ENCODE data around the gene TNN. TPM values are rescaled to one million over a fixed set of nuclear protein-coding genes. Genes with fewer than 3 reads are reported as not detected.

TNN gene
- total and polyA plus RNA-seq, 2 experiments from 2014 or later, result 0.18 to 0.31 TPM

DNA sequence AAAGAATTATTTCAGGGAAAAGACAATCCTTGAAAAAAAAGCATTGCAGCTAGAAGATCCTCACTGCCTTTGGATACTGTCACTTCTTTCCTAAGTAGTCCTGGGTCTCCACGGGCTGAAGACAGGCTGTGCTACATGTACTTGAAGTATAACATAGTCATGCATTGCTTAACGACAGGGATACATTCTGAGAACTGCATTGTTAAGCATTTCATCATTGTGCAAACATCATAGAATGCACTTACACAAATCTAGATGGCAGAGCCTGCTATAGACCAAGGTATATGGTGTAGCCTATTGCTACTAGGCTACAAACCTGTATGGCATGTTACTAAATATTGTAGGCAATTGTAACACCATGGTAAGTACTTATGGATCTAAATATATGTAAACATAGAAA, 70.9 kb downstream of the TNN start:
- TF ChIP-seq JUNB (IDR thresholded peaks at IDR 0.05; ENCODE audit: unreplicated experiment), result no peak
- no peak for TF ChIP-seq EZH2 (IDR thresholded peaks at IDR 0.05; ENCODE audit: low read depth, unreplicated experiment)
- no peak for TF ChIP-seq ZNF114 (CRISPR knock-in tag; IDR thresholded peaks at IDR 0.05)
- TF ChIP-seq, protein P1, sequence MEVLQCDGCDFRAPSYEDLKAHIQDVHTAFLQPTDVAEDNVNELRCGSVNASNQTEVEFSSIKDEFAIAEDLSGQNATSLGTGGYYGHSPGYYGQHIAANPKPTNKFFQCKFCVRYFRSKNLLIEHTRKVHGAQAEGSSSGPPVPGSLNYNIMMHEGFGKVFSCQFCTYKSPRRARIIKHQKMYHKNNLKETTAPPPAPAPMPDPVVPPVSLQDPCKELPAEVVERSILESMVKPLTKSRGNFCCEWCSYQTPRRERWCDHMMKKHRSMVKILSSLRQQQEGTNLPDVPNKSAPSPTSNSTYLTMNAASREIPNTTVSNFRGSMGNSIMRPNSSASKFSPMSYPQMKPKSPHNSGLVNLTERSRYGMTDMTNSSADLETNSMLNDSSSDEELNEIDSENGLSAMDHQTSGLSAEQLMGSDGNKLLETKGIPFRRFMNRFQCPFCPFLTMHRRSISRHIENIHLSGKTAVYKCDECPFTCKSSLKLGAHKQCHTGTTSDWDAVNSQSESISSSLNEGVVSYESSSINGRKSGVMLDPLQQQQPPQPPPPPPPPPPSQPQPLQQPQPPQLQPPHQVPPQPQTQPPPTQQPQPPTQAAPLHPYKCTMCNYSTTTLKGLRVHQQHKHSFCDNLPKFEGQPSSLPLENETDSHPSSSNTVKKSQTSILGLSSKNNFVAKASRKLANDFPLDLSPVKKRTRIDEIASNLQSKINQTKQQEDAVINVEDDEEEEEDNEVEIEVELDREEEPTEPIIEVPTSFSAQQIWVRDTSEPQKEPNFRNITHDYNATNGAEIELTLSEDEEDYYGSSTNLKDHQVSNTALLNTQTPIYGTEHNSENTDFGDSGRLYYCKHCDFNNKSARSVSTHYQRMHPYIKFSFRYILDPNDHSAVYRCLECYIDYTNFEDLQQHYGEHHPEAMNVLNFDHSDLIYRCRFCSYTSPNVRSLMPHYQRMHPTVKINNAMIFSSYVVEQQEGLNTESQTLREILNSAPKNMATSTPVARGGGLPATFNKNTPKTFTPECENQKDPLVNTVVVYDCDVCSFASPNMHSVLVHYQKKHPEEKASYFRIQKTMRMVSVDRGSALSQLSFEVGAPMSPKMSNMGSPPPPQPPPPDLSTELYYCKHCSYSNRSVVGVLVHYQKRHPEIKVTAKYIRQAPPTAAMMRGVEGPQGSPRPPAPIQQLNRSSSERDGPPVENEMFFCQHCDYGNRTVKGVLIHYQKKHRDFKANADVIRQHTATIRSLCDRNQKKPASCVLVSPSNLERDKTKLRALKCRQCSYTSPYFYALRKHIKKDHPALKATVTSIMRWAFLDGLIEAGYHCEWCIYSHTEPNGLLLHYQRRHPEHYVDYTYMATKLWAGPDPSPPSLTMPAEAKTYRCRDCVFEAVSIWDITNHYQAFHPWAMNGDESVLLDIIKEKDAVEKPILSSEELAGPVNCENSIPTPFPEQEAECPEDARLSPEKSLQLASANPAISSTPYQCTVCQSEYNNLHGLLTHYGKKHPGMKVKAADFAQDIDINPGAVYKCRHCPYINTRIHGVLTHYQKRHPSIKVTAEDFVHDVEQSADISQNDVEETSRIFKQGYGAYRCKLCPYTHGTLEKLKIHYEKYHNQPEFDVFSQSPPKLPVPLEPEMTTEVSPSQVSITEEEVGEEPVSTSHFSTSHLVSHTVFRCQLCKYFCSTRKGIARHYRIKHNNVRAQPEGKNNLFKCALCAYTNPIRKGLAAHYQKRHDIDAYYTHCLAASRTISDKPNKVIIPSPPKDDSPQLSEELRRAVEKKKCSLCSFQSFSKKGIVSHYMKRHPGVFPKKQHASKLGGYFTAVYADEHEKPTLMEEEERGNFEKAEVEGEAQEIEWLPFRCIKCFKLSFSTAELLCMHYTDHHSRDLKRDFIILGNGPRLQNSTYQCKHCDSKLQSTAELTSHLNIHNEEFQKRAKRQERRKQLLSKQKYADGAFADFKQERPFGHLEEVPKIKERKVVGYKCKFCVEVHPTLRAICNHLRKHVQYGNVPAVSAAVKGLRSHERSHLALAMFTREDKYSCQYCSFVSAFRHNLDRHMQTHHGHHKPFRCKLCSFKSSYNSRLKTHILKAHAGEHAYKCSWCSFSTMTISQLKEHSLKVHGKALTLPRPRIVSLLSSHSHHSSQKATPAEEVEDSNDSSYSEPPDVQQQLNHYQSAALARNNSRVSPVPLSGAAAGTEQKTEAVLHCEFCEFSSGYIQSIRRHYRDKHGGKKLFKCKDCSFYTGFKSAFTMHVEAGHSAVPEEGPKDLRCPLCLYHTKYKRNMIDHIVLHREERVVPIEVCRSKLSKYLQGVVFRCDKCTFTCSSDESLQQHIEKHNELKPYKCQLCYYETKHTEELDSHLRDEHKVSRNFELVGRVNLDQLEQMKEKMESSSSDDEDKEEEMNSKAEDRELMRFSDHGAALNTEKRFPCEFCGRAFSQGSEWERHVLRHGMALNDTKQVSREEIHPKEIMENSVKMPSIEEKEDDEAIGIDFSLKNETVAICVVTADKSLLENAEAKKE (CRISPR knock-in tag; IDR thresholded peaks at IDR 0.05), result no peak
- no peak for TF ChIP-seq NANOG (IDR thresholded peaks at IDR 0.05; ENCODE audit: borderline replicate concordance)
- no peak for TF ChIP-seq STAT1 (IDR thresholded peaks at IDR 0.05; ENCODE audit: unreplicated experiment)
- no peak for TF ChIP-seq EZH2phosphoT487 (IDR thresholded peaks at IDR 0.05; ENCODE audit: unreplicated experiment)
- no peak for TF ChIP-seq CREB1 (CRISPR knock-in tag; IDR thresholded peaks at IDR 0.05; ENCODE audit: low read depth)
- no peak for TF ChIP-seq ZNF331 (CRISPR knock-in tag; IDR thresholded peaks at IDR 0.05; ENCODE audit: low read depth)
- TF ChIP-seq POLR2AphosphoS5 (IDR thresholded peaks at IDR 0.05; ENCODE audit: low read depth), result no peak
- TF ChIP-seq, protein P2, sequence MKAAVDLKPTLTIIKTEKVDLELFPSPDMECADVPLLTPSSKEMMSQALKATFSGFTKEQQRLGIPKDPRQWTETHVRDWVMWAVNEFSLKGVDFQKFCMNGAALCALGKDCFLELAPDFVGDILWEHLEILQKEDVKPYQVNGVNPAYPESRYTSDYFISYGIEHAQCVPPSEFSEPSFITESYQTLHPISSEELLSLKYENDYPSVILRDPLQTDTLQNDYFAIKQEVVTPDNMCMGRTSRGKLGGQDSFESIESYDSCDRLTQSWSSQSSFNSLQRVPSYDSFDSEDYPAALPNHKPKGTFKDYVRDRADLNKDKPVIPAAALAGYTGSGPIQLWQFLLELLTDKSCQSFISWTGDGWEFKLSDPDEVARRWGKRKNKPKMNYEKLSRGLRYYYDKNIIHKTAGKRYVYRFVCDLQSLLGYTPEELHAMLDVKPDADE (IDR thresholded peaks at IDR 0.05), result no peak
- TF ChIP-seq, protein P3, sequence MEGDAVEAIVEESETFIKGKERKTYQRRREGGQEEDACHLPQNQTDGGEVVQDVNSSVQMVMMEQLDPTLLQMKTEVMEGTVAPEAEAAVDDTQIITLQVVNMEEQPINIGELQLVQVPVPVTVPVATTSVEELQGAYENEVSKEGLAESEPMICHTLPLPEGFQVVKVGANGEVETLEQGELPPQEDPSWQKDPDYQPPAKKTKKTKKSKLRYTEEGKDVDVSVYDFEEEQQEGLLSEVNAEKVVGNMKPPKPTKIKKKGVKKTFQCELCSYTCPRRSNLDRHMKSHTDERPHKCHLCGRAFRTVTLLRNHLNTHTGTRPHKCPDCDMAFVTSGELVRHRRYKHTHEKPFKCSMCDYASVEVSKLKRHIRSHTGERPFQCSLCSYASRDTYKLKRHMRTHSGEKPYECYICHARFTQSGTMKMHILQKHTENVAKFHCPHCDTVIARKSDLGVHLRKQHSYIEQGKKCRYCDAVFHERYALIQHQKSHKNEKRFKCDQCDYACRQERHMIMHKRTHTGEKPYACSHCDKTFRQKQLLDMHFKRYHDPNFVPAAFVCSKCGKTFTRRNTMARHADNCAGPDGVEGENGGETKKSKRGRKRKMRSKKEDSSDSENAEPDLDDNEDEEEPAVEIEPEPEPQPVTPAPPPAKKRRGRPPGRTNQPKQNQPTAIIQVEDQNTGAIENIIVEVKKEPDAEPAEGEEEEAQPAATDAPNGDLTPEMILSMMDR (conservative IDR thresholded peaks at IDR 0.05; ENCODE audit: low read depth in 2 of 2), result no peak
- TF ChIP-seq, protein P4, sequence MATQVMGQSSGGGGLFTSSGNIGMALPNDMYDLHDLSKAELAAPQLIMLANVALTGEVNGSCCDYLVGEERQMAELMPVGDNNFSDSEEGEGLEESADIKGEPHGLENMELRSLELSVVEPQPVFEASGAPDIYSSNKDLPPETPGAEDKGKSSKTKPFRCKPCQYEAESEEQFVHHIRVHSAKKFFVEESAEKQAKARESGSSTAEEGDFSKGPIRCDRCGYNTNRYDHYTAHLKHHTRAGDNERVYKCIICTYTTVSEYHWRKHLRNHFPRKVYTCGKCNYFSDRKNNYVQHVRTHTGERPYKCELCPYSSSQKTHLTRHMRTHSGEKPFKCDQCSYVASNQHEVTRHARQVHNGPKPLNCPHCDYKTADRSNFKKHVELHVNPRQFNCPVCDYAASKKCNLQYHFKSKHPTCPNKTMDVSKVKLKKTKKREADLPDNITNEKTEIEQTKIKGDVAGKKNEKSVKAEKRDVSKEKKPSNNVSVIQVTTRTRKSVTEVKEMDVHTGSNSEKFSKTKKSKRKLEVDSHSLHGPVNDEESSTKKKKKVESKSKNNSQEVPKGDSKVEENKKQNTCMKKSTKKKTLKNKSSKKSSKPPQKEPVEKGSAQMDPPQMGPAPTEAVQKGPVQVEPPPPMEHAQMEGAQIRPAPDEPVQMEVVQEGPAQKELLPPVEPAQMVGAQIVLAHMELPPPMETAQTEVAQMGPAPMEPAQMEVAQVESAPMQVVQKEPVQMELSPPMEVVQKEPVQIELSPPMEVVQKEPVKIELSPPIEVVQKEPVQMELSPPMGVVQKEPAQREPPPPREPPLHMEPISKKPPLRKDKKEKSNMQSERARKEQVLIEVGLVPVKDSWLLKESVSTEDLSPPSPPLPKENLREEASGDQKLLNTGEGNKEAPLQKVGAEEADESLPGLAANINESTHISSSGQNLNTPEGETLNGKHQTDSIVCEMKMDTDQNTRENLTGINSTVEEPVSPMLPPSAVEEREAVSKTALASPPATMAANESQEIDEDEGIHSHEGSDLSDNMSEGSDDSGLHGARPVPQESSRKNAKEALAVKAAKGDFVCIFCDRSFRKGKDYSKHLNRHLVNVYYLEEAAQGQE (IDR thresholded peaks at IDR 0.05; ENCODE audit: unreplicated experiment), result no peak
- DNase-seq (ENCODE audit: low spot score) (no peak), ATAC-seq (no peak)
- Mint-ChIP-seq H3K9me3 (0 out of 3 replicates have a peak, but pooled peaks cover under 1% of the 10 kb centered on the region), H3K27ac (no peak overlapping the region), H3K27me3 (ENCODE audit: insufficient read depth, low read depth, poor library complexity) (peaks cover 9% of the 10 kb centered on the region), H3K36me3 (ENCODE audit: low read depth) (no peaks in the 10 kb centered on the region), H3K4me3 (no peak overlapping the region), H3K4me1 (peaks cover 4% of the 10 kb centered on the region; the same call in 1 of the 3 replicates)
- Histone ChIP-seq H3K4me3 (no peak overlapping the region), H2AFZ (no peak overlapping the region), H3K9me2 (ENCODE audit: insufficient read depth) (no peaks in the 10 kb centered on the region; the same call in 1 of the 2 replicates), H3K36me3 (ENCODE audit: insufficient read depth) (no peaks in the 10 kb centered on the region), H3K4me1 (ENCODE audit: insufficient read depth) (peaks cover 7% of the 10 kb centered on the region; the same call in 1 of the 2 replicates), H3K79me2 (replicated peaks; ENCODE audit: insufficient read depth) (no peaks in the 10 kb centered on the region), H3K4me2 (no peak overlapping the region), H3K27me3 (ENCODE audit: insufficient read depth) (no peaks in the 10 kb centered on the region), H3K27ac (ENCODE audit: low read depth) (no peak overlapping the region), H3F3A (replicated peaks; ENCODE audit: low read depth) (no peaks in the 10 kb centered on the region), H4K20me1 (replicated peaks; ENCODE audit: insufficient read depth) (no peaks in the 10 kb centered on the region)

All from GM23338 (cell line).